Measurements from ENCODE around the gene RNF175.

- TF ChIP-seq POLR2AphosphoS5 (IDR thresholded peaks at IDR 0.05) (no peak), POLR2A (IDR thresholded peaks at IDR 0.05) (no peak)
Measured at GRCh38 chr4:153771046-153771445, 11.2 kb upstream of the RNF175 start.
